ENCODE measurements around the gene CELSR1.

DNA sequence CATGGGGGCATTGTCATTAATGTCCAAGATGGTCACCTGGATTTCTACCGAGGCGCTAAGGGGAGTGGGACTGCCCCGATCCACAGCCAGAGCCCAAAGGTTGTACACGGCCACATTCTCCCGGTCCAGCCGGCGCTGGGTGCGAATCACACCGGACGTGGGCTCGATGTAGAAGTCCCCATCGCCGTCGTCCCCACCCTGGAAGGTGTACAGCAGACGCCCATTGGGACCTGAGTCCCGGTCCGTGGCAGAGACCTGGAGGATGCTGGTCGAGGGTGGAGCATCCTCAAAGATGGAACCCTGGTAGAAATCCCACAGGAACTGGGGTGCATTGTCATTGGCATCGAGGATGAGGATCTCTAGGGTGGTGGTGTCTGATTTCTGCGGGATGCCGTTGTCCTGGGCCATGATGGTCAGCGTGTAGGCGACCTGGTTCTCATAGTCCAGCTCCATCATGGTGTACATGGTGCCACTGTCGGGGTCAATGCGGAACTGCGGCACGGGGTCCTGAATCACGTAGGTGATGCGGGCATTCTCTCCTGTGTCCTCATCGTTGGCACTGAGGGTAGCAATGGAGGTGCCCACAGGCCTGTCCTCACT is 3.1 kb downstream of the CELSR1 start:
- TF ChIP-seq CTCF (IDR thresholded peaks at IDR 0.05 in 8 of 11, conservative IDR thresholded peaks at IDR 0.05 in 3 of 11) (no peak), POLR2A (IDR thresholded peaks at IDR 0.05) (no peak)

Measured in spleen (tissue), 7 donors.